ENCODE results near the gene DCAKD.

Gene DCAKD

GRCh38 chr17:44979426-44979995 lies 71.9 kb downstream of the DCAKD start:
- no peak for DNase-seq (ENCODE audit: extremely low spot score, insufficient read length, low read depth)
- no peak for FAIRE-seq

- no peak for DNase-seq (ENCODE audit: extremely low spot score, insufficient read length, low read depth)
- FAIRE-seq: no peak
These were observed 72.6 kb downstream of the DCAKD start for GRCh38 chr17:44978807-44979206.

GRCh38 chr17:44977814-44978550 lies 73.5 kb downstream of the DCAKD start:
- no peak for DNase-seq (ENCODE audit: extremely low spot score, insufficient read length, low read depth)
- FAIRE-seq: no peak

GRCh38 chr17:44977065-44977464 lies 74.4 kb downstream of the DCAKD start:
- DNase-seq (ENCODE audit: extremely low spot score, insufficient read length, low read depth) (no peak), FAIRE-seq (no peak)

GRCh38 chr17:44976206-44976605 lies 75.2 kb downstream of the DCAKD start:
- DNase-seq (ENCODE audit: extremely low spot score, insufficient read length, low read depth) (no peak), FAIRE-seq (no peak)

Data from GM18507 (cell line).